Panc1 (cell line): Measurements from ENCODE around the gene PPP1R9A. TPM values are rescaled to one million over a fixed set of nuclear protein-coding genes. Genes with fewer than 3 reads are reported as not detected.

Experiments
- ATAC-seq: fragments of 200-7000 bp; cut with Tn5 transposase; 2 replicates; pipeline ENCODE4 v1.9.1; 2020; ENCODE audit warnings: mild to moderate bottlenecking, moderate library complexity
- BruUV-seq: library from RNA; stranded (reverse); fragments of 400-500 nt; replicated peaks from 2 replicates; lab custom pipeline; 2021; lab: Mats Ljungman, UMichigan
- CTCF ChIA-PET: fragments of 300-600 bp; sonication (Branson Sonifier 250); formaldehyde crosslinking; loops from one replicate; lab custom pipeline; 2022; ENCODE audit warnings: antibody characterized with exemption; lab: Charles Lee
- POLR2A ChIA-PET: fragments of 300-600 bp; sonication (Branson Sonifier 250); formaldehyde crosslinking; loops from one replicate; lab custom pipeline; 2022; ENCODE audit warnings: antibody characterized with exemption; lab: Charles Lee
- DNase-seq: peaks from one replicate; pipeline ENCODE4 v3.0.0-alpha.2; 2010; ENCODE audit warnings: low read depth, low spot score
- H3K27ac ChIP-seq: 2 replicates; pipeline ENCODE4 v1.5.1; 2011; ENCODE audit warnings: mild to moderate bottlenecking, low read length, inconsistent platforms
- H3K27me3 ChIP-seq: fragments of 200-500 bp; sonication (Bioruptor generic); 2 replicates; pipeline ENCODE4 v1.6.0; 2014; ENCODE audit warnings: low read length, inconsistent platforms; ENCODE audit not compliant: control insufficient read depth, insufficient read depth
- H3K36me3 ChIP-seq: fragments of 200-500 bp; sonication (Bioruptor generic); 2 replicates; pipeline ENCODE4 v1.5.1; 2014; ENCODE audit warnings: inconsistent platforms, mild to moderate bottlenecking, low read length, moderate library complexity; ENCODE audit not compliant: control insufficient read depth, insufficient read depth
- H3K4me1 ChIP-seq: 2 replicates; pipeline ENCODE4 v1.5.1; 2011; ENCODE audit warnings: inconsistent platforms, mild to moderate bottlenecking, low read length, moderate library complexity; ENCODE audit not compliant: control insufficient read depth, insufficient read depth
- H3K4me3 ChIP-seq, 2 experiments: 2 replicates each; pipeline ENCODE4 v1.5.1; 2011 to 2012; ENCODE audit warnings: low read depth in 2 of 2, low read length in 2 of 2, mild to moderate bottlenecking in 2 of 2, inconsistent platforms in 1 of 2, moderate library complexity in 1 of 2
- H3K9me3 ChIP-seq: fragments of 200-500 bp; sonication (Bioruptor generic); 2 replicates; pipeline ENCODE4 v1.5.1; 2014; ENCODE audit warnings: low read depth, mild to moderate bottlenecking, inconsistent platforms, low read length, moderate library complexity; ENCODE audit not compliant: control insufficient read depth, insufficient read depth
- CTCF ChIP-seq: fragments of 450-650 bp; IDR thresholded peaks from 2 replicates; pipeline ENCODE4 v1.5.1; 2017; ENCODE audit warnings: mild to moderate bottlenecking
- POLR2AphosphoS5 ChIP-seq: IDR thresholded peaks from 2 replicates; pipeline ENCODE4 v1.6.1; 2012; ENCODE audit warnings: mild to moderate bottlenecking, low read depth, low read length, moderate library complexity
- SIN3A ChIP-seq: IDR thresholded peaks from 2 replicates; pipeline ENCODE4 v1.6.1; 2012; ENCODE audit warnings: low read depth, mild to moderate bottlenecking, low read length, moderate library complexity, borderline replicate concordance; ENCODE audit not compliant: insufficient read depth
- TCF7L2 ChIP-seq: IDR thresholded peaks from 2 replicates; pipeline ENCODE4 v1.6.1; 2011; ENCODE audit warnings: mild to moderate bottlenecking, low read depth, low read length, inconsistent platforms
- in situ Hi-C: cut with HindIII; loops from 2 replicates; pipeline ENCODE4 v1.10.0; 2016; ENCODE audit warnings: low sequenced_read_pairs, low pct_unique_long_range_greater_than_20kb
- intact Hi-C: fragments of 100-400 bp; cut with micrococcal nuclease; formaldehyde crosslinking; loops from one replicate; pipeline ENCODE4 v1.10.0; 2022; ENCODE audit not compliant: unreplicated experiment
- total RNA-seq: library from RNA; stranded (reverse); gene quantifications from one replicate; pipeline ENCODE4 v1.2.1, GENCODE V29; 2021; ENCODE audit not compliant: unreplicated experiment
- TF ChIP-seq, protein P1 (sequence below), 2 experiments: IDR thresholded peaks; 2 replicates each; pipeline ENCODE4 v1.6.1; 2011 to 2012; ENCODE audit warnings: low read depth in 2 of 2, control low read depth in 1 of 2, low read length in 1 of 2, mild to moderate bottlenecking in 1 of 2, moderate library complexity in 1 of 2; ENCODE audit not compliant: insufficient read depth in 1 of 2

The PPP1R9A gene
- total RNA-seq, 1 experiment from 2014 or later: 5.0 TPM

DNA sequence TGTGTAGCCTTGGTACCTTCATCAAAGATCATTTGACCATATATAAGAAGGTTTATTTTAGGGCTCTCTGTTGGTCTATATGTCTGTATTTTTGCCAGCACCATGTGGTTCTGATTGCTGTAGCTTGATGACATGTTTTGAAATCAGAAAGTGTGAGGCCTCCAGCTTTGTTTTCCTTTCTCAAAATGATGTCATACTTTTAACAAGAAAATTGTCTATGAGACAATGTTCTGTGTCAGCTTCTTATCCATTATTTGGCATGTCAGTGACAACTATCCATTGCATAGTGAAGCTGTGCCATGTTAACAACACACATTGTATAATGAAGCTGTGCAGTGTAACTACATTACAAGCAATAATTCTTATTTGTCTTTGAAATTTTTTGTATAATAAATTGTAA, 9.1 kb upstream of the PPP1R9A start:
- no peak overlapping the region for H3K27ac ChIP-seq
- no peaks in the 10 kb centered on the region for H3K4me1 ChIP-seq
- ChIA-PET POLR2A (no interaction called here), CTCF (no interaction called here)
- TF ChIP-seq CTCF (no peak), SIN3A (no peak), POLR2AphosphoS5 (no peak)
- TF ChIP-seq, protein P1, sequence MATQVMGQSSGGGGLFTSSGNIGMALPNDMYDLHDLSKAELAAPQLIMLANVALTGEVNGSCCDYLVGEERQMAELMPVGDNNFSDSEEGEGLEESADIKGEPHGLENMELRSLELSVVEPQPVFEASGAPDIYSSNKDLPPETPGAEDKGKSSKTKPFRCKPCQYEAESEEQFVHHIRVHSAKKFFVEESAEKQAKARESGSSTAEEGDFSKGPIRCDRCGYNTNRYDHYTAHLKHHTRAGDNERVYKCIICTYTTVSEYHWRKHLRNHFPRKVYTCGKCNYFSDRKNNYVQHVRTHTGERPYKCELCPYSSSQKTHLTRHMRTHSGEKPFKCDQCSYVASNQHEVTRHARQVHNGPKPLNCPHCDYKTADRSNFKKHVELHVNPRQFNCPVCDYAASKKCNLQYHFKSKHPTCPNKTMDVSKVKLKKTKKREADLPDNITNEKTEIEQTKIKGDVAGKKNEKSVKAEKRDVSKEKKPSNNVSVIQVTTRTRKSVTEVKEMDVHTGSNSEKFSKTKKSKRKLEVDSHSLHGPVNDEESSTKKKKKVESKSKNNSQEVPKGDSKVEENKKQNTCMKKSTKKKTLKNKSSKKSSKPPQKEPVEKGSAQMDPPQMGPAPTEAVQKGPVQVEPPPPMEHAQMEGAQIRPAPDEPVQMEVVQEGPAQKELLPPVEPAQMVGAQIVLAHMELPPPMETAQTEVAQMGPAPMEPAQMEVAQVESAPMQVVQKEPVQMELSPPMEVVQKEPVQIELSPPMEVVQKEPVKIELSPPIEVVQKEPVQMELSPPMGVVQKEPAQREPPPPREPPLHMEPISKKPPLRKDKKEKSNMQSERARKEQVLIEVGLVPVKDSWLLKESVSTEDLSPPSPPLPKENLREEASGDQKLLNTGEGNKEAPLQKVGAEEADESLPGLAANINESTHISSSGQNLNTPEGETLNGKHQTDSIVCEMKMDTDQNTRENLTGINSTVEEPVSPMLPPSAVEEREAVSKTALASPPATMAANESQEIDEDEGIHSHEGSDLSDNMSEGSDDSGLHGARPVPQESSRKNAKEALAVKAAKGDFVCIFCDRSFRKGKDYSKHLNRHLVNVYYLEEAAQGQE (IDR thresholded peaks at IDR 0.05; ENCODE audit: insufficient read depth in 1 of 2, low read depth in 2 of 2, low read length in 1 of 2): no peak
- DNase-seq (no peak), ATAC-seq (no peak)
- H3K27me3 ChIP-seq: no peaks in the 10 kb centered on the region
- intact Hi-C loops: no loop called here
- H3K9me3 ChIP-seq: no peaks in the 10 kb centered on the region
- H3K4me3 ChIP-seq: no peak overlapping the region
- in situ Hi-C loops: no loop called here
- H3K36me3 ChIP-seq: no peaks in the 10 kb centered on the region
- no TSS peak for BruUV-seq

GRCh38 chr7:94901981-94902380, 5.4 kb upstream of the PPP1R9A start:
- no peaks in the 10 kb centered on the region for H3K27me3 ChIP-seq
- H3K27ac ChIP-seq: no peak overlapping the region
- TF ChIP-seq, protein P1 (IDR thresholded peaks at IDR 0.05; ENCODE audit: insufficient read depth in 1 of 2, low read depth in 2 of 2, low read length in 1 of 2): no peak
- no peak for TF ChIP-seq POLR2AphosphoS5
- TF ChIP-seq SIN3A: no peak
- TF ChIP-seq CTCF: no peak
- TF ChIP-seq TCF7L2: no peak
- no peak for DNase-seq
- H3K4me3 ChIP-seq: no peak overlapping the region
- no peaks in the 10 kb centered on the region for H3K36me3 ChIP-seq
- intact Hi-C loops: no loop called here
- no TSS peak for BruUV-seq
- POLR2A ChIA-PET: no interaction called here
- in situ Hi-C loops: no loop called here
- CTCF ChIA-PET: no interaction called here
- no peaks in the 10 kb centered on the region for H3K4me1 ChIP-seq
- no peaks in the 10 kb centered on the region for H3K9me3 ChIP-seq
- ATAC-seq: no peak
